ENCODE results near the gene HIVEP2.

GRCh38 chr6:142950291-142950690, 5.3 kb upstream of the HIVEP2 start:
- TF ChIP-seq, protein P1, sequence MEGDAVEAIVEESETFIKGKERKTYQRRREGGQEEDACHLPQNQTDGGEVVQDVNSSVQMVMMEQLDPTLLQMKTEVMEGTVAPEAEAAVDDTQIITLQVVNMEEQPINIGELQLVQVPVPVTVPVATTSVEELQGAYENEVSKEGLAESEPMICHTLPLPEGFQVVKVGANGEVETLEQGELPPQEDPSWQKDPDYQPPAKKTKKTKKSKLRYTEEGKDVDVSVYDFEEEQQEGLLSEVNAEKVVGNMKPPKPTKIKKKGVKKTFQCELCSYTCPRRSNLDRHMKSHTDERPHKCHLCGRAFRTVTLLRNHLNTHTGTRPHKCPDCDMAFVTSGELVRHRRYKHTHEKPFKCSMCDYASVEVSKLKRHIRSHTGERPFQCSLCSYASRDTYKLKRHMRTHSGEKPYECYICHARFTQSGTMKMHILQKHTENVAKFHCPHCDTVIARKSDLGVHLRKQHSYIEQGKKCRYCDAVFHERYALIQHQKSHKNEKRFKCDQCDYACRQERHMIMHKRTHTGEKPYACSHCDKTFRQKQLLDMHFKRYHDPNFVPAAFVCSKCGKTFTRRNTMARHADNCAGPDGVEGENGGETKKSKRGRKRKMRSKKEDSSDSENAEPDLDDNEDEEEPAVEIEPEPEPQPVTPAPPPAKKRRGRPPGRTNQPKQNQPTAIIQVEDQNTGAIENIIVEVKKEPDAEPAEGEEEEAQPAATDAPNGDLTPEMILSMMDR (IDR thresholded peaks at IDR 0.05) = no peak
- no peak for TF ChIP-seq POLR2A (IDR thresholded peaks at IDR 0.05)

Data from lower leg skin (tissue), 3 donors.